NOMO-1 treated with DMSO at 0.1 percent for 48 hours (cell line): Measurements from ENCODE around the gene MMP23B.
"Not testable (repeated sequence)": the region's sequence is repeated elsewhere in the genome, so short reads cannot be mapped to it uniquely, and the experiment has no call there.

ENCODE experiments used
- DNase-seq: peaks from one replicate; lab custom pipeline; 2025; ENCODE audit not compliant: unreplicated experiment; lab: John Stamatoyannopoulos, UW

MMP23B gene

GRCh38 chr1:1629430-1630190 lies 2.4 kb upstream of the MMP23B start:
- no peak for DNase-seq

- no peak for DNase-seq
Measured at GRCh38 chr1:1630191-1630964, 1.6 kb upstream of the MMP23B start.

GRCh38 chr1:1630965-1631781 lies 800 bp upstream of the MMP23B start:
- no peak for DNase-seq

- DNase-seq, result not testable (repeated sequence)
Measured at GRCh38 chr1:1633409-1633808, 1.4 kb downstream of the MMP23B start.

GRCh38 chr1:1634613-1635012 lies 2.6 kb downstream of the MMP23B start:
- DNase-seq, result not testable (repeated sequence)

- not testable (repeated sequence) for DNase-seq
Measured at GRCh38 chr1:1636621-1637478, 4.9 kb downstream of the MMP23B start.

GRCh38 chr1:1637479-1637875 lies 5.5 kb downstream of the MMP23B start:
- DNase-seq, result not testable (repeated sequence)

GRCh38 chr1:1638528-1638927 lies 6.6 kb downstream of the MMP23B start:
- not testable (repeated sequence) for DNase-seq

- DNase-seq, result not testable (repeated sequence)
Measured at GRCh38 chr1:1639368-1639767, 7.4 kb downstream of the MMP23B start.

GRCh38 chr1:1640081-1640480 lies 8.1 kb downstream of the MMP23B start:
- not testable (repeated sequence) for DNase-seq

- DNase-seq, result not testable (repeated sequence)
Measured at GRCh38 chr1:1640711-1641461, 8.9 kb downstream of the MMP23B start.

- DNase-seq, result not testable (repeated sequence)
Measured at GRCh38 chr1:1646326-1646725, 14.4 kb downstream of the MMP23B start.

GRCh38 chr1:1647567-1648241 lies 15.7 kb downstream of the MMP23B start:
- not testable (repeated sequence) for DNase-seq

GRCh38 chr1:1648265-1648664 lies 16.3 kb downstream of the MMP23B start:
- DNase-seq, result not testable (repeated sequence)

- peak; percentile 93 for DNase-seq
Measured at GRCh38 chr1:1658583-1659549, 26.9 kb downstream of the MMP23B start, which contains the start of gene CDK11B. CDK11B (minus strand) TSS chr1:1659004; CDS start chr1:1657485, 1,519 bp downstream.

GRCh38 chr1:1662392-1662791 lies 30.4 kb downstream of the MMP23B start:
- not testable (repeated sequence) for DNase-seq

- not testable (repeated sequence) for DNase-seq
Measured at GRCh38 chr1:1662830-1663560, 31.0 kb downstream of the MMP23B start.
